HG02938 (cell line): ENCODE data around the gene PIK3AP1.
"Not testable (repeated sequence)": the region's sequence is repeated elsewhere in the genome, so short reads cannot be mapped to it uniquely, and the experiment has no call there.

ENCODE experiments used
- ATAC-seq: cut with Tn5 transposase; IDR thresholded peaks from one replicate; pipeline ENCODE4 v1.9.1; 2021; ENCODE audit warnings: mild to moderate bottlenecking, moderate library complexity; ENCODE audit not compliant: unreplicated experiment

Gene PIK3AP1, protein sequence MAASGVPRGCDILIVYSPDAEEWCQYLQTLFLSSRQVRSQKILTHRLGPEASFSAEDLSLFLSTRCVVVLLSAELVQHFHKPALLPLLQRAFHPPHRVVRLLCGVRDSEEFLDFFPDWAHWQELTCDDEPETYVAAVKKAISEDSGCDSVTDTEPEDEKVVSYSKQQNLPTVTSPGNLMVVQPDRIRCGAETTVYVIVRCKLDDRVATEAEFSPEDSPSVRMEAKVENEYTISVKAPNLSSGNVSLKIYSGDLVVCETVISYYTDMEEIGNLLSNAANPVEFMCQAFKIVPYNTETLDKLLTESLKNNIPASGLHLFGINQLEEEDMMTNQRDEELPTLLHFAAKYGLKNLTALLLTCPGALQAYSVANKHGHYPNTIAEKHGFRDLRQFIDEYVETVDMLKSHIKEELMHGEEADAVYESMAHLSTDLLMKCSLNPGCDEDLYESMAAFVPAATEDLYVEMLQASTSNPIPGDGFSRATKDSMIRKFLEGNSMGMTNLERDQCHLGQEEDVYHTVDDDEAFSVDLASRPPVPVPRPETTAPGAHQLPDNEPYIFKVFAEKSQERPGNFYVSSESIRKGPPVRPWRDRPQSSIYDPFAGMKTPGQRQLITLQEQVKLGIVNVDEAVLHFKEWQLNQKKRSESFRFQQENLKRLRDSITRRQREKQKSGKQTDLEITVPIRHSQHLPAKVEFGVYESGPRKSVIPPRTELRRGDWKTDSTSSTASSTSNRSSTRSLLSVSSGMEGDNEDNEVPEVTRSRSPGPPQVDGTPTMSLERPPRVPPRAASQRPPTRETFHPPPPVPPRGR

DNA sequence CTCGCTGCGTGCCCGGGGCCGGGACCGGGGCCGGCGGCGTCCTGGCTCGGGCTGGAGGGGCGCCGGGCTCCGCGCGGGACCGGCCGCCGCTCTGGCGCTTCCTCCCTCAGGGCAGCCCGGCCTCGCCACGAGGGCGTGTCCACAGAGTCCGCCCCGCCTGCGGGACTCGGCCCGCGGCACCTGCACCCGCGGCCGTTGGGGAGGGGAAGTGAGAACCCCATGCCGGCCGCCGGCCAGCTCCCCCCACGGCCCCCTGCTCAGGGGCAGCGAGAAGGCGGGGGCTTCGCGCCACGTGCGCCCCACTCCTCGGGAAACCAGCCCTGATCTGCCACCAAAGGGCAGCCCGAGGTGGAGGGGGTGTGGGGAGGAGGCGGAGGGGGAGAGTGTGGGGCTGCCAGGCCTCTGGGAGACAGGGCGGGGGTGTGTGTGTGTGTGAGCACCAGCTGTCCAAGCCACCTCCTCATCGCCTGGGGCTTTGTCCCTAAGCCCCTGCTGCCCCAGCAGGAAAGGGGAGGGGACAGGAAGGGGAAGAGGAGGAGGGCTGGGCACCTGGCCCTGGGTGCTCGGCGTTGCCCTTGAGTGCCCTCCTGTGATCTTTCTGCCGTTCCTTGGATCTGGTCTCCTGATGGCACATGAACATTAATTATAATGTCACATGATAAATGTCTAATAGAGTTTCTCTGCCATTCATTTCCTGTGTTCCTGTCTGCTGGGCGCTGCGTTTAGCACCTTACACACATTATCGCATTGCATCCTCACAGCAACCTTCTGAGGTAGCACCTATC is at the start of gene PIK3AP1:
Gene PIK3AP1 (minus strand): TSS at position 93 of the 785 bp plus-strand sequence. CDS start 120 bp downstream, outside the sequence.
- ATAC-seq = peak; percentile 53

DNA sequence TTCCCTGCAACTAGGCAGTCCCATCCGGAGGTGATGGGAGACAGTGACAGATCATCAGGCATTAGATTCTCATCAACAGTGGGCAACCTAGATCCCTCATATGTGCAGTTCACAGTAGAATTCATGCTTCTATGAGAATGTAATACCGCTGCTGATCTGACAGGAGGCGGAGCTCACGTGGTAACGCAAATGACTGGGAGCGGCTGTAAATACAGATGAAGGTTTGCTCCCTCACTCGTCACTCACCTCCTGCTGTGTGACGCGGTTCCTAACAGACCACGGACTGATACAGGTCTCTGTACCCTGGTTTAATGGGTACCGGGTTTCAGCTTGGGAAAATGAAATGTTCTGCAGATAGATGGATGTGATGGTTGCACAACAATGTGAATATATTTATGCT is 47.8 kb upstream of the PIK3AP1 start:
- no peak for ATAC-seq

DNA sequence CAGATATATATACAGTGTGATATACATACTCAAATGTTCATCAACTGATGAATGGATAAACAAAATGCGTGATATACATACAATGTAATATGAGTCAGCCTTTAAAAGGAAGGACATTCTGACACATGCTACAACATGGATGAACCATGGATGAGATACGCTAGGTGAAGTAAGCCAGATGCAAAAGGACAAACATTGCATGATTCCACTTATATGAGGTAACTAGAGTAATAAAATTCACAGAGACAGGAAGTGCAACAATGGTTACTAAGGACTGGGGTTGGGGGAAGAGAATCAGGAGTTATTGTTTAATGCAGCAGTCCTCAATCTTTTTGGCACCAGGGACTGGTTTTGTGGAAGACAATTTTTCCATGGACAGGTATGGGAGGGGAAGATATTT is 47.3 kb upstream of the PIK3AP1 start:
- ATAC-seq = no peak

DNA sequence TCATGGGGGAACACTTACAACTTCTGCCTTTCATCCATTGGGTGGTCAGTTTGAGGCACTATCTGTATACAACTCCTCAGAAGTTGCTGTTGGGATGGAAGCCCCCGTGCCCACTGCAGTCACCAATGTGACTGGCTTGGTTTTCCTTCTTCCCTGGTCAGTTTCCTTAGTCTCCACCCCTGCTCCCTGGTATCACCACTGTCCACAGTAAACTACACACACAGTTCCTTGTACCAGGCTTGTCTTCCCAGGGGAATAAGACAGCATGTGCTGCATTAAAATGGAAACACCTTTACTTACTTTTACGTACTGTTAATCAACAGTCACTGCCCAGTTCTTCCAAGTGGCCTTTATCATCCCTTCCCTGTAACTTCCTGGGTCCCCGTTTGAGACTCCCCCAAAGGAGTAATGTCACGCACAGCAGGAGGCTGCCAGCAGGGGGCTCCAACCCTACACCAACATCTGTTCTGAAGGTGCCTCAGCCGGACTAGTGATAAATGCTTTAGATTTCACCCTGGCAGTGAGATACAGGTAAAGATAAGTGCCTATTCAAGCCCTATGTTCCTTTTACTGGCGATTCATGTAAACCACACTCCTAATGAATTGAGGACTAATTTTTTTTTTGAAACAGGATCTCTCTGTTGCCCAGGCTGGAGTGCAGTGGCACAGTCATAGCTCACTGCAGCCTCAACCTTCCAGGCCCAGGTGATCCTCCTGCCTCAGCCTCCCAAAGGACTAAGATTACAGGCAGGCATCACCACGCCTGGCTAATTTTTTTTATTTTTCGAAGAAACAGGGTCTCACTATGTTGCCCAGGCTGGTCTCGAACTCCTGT is 45.3 kb upstream of the PIK3AP1 start:
- ATAC-seq = peak; percentile 61

DNA sequence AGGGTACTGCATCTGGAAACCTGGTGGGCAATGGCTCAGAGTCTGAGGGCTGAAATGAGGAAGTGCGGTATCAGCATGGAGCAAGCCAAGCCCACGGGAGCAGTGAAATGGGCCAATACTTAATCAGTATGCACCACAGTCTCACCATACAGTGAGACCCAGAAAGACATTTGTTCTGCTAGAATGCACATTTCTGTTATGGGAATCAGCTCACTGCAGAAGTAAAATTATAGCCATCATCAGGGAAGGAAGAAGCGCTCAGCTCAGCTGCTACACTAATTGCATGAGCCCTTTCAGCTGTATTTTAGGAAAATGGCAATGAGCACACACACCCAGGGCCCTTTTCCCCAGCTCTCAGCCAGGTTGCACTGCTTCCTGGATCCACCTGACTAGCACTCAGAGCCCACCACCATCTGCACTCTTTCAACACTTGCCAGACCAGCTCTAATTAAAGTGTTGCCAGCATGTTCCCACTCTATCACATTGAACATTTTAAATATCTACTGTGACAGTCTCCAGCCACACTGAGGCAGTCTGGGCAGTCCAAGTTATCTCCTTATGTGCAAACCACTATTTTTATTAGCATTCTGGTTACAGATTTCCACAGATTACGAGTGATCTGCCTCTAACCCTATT is 44.2 kb upstream of the PIK3AP1 start:
- no peak for ATAC-seq

DNA sequence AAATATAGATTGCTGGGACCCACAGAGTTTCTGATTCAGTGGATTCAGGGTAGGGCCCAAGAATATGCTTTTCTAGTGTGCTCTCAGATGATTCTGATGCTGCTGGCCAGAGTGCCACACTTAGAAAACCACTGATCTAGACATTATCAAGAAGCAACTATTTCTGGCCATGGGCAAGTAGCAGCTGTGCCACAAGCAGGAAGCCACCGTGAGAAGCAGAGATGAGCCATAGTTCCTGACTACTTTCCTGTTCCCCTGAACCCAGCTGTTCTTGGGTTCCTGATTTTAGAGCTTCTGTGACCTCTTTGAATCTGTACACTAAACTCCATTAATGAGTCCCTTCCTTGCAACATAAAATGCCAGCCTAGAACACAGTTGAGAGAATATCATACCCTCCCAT is 38.1 kb upstream of the PIK3AP1 start:
- no peak for ATAC-seq

DNA sequence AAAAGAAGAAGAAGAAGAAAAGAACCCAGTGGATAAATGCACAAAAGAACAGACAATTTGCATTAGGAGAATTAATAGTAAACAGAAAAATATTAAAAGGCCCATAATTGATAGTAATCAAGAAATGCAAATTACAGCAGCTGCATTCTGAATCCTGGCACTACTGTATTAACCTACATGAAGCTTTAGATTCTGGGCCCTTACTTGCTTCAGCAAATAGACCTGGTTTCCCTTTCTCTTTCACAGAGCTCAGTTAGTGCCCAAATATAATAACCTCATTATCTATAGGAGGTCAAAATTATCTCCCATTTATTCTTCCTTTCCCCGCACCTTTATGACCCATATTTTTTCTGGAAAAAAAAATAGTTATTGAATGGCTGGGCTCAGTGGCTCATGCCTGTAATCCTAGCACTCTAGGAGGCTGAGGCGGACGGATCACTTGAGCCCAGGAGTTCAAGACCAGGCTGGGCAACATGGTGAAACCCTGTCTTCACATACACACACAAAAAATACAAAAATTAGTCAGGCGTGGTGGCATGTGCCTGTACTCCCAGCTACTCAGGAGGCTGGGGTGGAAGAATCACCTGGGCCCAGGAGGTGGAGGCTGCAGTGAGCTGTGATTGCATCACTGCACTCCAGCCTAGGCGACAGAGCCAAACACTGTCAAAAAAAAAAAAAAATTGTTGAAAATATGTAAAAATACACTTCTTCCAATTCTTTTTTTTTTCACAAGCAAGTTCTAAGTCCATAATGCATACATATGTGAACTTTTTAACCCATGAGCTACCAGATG is 36.0 kb upstream of the PIK3AP1 start:
- ATAC-seq = no peak

DNA sequence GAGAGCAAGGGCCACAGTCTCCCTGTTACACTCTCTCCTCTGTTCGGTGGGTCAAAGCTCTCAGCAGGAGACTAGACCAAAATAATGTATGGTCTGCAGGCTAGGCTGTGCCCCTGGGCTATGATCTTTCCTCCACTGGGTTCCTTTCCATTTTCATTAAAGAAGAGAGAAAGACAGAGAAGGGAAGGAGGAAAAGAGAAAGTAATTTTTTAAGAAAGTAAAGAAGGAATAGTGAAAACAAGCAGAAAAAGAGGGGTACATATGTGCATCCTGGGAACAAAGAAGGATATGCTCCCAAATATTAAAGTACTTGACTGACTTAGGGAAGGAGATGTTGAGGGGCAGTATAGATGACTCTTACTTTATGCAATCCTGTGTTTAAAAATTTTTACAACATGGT is 33.6 kb upstream of the PIK3AP1 start:
- ATAC-seq = no peak

DNA sequence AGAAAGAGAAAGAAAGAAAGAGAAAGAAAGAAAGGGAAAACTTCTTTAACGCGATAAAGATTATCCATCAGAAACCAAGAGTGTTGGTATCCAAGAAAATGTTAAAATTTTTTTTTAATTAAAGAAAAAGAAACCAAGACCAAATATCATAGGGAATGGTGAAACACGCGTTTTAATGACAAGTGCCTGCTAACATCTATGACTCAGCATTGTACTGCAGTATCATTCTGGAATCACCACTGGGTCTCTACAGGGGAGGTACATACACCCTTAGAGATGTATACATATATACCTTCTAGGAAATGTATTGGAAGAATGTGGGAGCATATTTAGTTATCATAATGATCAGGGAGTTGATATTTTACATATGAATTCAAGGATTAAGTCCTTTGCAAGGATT is 32.1 kb upstream of the PIK3AP1 start:
- no peak for ATAC-seq

DNA sequence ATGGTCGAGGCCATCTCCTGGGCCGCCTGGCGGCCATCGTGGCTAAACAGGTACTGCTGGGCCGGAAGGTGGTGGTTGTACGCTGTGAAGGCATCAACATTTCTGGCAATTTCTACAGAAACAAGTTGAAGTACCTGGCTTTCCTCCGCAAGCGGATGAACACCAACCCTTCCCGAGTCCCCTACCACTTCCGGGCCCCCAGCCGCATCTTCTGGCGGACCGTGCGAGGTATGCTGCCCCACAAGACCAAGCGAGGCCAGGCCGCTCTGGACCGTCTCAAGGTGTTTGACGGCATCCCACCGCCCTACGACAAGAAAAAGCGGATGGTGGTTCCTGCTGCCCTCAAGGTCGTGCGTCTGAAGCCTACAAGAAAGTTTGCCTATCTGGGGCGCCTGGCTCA is 30.0 kb upstream of the PIK3AP1 start:
- ATAC-seq = not testable (repeated sequence)

DNA sequence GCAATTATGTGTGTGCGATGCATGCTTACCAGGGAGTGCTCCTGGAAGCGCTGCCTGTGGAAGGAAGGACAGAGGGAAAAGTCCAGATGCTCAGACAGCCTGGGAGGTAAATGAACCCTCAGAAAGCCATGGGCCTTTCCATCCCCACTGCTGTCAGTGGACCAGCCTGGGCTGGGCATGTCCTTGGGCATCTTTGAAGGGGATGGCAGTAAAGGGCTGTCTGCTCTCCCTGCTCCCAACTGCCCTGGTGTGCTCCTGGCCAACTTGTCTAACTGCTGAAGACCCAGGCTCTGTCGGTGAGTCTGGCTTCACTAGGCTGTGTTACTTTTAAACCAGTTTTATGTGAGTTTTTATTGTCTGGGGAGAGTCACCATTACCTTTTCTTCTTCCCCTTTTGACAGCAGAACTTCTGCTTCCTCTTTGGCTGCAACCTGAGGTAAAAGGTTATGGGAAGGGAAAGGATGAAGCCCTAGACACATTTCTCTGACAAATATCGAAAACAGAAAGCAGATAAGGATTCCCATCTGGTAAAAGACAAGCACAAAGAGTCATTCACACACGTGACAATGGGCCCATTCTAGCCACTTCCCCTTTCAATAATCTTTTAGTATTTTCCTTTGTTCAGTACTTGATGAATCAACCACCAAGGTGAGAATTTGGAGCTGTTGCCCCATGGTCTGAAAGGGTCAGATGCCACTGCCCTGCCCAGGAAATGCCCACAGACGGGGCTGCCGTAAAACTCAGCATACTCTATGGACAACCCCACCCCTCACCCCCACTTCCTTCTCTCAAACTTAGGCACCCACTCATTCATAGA is 27.6 kb upstream of the PIK3AP1 start:
- ATAC-seq = peak; percentile 91

DNA sequence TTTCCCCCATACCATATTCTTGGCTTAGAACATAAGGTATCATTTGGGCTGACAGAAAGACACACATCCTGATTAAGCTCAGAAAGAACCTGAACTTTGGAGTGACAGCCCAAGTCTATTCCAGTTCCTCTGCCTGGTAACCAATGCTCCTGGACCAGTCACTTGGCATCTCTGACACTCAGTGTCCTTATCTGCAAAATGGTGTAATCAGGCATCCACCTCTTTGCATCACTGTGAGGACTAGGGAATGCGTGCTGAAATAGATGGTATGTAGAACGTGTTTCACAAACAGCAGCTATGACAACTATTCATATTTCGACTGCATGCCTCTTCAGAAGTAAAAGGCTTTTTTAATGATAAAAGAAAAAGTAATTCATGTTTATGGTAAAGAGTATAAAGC is 26.2 kb upstream of the PIK3AP1 start:
- ATAC-seq = no peak

DNA sequence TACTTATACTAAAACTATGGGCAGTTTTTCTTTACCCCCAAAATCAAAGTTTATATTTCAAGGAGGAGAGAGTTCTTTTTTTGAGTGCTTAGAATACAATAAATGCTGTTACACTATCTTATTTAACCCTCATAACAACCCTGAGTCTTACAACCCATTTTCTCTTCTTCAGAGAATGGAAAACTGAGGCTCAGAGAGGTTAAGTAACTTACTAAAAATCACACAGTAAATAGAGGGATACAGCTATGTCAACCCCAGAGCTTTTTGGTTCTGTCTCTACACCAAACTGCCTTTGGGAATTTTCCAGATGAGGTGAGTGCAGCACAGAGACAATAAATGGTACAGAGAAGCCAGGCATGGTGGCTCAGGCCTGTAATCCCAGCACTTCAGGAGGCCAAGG is 25.6 kb upstream of the PIK3AP1 start:
- ATAC-seq = no peak

DNA sequence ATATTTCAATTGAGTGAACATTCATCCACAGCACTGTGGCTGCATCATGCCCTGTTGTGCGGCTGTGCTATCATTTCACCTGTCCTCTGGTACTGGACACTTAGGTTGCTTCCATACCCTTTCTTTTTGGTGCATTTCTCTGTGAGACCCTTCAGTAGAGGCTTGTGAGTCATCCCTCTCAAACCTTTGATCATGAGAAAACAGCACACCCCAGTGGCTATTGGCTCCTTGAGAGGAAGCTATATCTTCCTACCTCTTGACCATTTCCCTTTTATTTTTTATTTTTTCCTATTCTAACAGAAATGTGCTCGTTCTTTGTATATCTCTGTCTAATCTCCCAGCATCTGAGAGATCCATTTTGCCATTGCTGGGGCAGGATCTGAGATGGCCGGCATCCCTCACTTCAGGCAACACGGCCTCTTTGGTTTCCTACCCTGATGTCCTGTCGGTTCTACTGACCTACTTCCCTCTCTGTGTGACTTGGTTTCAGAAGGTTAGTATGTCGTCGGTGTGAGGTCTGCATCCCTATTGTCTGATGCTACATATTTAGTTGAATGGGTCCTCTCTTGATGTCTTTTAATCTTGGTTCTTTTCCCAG is 23.8 kb upstream of the PIK3AP1 start:
- ATAC-seq = no peak

DNA sequence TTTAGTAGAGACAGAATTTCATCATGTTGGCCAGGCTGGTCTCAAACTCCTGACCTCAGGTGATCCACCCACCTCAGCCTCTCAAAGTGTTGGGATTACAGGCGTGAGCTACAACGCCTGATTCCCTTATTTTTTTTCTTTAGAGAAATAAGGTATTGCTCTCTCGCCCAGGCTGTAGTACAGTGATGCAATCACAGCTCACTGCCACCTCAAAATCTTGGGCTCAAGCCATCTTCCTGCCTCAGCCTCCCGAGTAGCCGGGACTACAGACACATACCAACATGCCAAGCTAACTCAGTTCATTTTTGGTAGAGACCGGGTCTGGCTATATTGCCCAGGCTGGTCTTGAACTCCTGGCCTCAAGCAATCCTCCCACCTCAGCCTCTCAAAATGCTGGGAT is 21.2 kb upstream of the PIK3AP1 start:
- ATAC-seq = not testable (repeated sequence)

DNA sequence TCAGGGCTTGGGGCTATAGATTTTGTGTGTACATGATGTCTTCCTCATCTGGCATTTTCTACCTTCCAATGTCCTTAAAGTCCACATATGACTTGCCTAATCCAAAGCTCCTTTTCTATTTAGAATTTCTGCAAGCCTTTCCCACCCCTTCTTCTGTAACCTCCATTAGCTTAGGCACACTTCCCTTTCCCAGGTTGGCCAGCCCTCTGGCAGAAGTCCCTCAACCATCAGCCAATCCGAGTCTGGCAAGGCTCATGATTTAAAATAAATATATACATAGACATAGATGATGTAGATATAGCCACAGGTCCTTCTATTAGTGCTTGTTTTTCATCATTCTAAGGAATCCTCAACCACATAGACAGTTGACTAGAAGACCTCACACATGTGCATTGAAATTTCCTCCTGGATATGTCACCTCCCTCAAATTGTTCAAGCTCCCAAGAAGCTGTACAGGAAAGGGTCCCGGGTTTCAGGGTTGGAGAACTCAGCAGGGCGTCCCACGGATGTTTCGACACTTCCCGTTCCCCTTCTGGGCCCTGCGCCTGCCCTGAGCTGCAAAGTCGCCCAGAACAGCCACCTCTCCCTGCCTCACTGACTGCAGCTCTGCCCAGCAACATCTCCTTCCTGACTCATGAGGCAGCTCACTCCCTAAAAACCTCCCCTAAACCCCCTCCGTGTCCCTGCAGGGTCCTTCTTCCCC is 20.4 kb upstream of the PIK3AP1 start:
- ATAC-seq = no peak

DNA sequence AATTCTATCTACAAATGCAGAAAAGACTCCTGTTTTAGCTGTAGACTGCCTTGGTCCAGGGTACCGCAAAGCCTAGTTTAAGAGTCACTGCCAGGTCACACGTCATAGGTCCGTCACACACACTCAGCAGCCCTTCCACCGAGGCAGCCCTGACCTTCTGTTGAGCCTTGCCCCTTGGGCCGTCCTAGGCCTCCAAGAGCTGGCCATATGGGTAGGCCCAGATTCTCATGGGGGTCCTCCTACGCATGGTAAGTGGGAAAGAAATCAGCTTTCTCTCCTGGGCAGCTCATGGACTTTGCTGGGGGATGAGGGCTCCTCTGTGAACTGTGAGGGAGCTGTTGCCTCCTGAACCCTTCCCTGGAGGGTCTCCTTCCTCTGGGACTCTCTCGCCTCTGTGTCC is 19.8 kb upstream of the PIK3AP1 start:
- no peak for ATAC-seq
